ENCODE data around the gene CLCN6. TPM values are rescaled to one million over a fixed set of nuclear protein-coding genes. Genes with fewer than 3 reads are reported as not detected.

The CLCN6 gene
- total and polyA plus RNA-seq, 7 donors: 5.5 to 17.5 (median 8.3) TPM

- H3K4me1 ChIP-seq: no peaks in the 10 kb centered on the region
- intact Hi-C loops (cut with DNase I): no loop called here
- no peak for TF ChIP-seq CTCF (IDR thresholded peaks at IDR 0.05)
- H3K36me3 ChIP-seq (ENCODE audit: insufficient read depth in 1 of 2, low read depth in 1 of 2): no peaks in the 10 kb centered on the region
- DNase-seq: no peak
- H3K9me3 ChIP-seq: no peaks in the 10 kb centered on the region
- WGBS, 3 donors: 22 to 37% (median 33%) methylated on average over 7 of the region's 7 CpGs
- peaks cover 0 to 6% (median 2%) of the 10 kb centered on the region in 3 donors for H3K27me3 ChIP-seq (ENCODE audit: insufficient read depth in 3 of 3, low read length in 2 of 3)
- no peak overlapping the region for H3K27ac ChIP-seq
- H3K4me3 ChIP-seq: no peak overlapping the region
- peak in 1 of 4 donors; percentile 32 for ATAC-seq
These were observed 45.2 kb downstream of the CLCN6 start for GRCh38 chr1:11851180-11851579.

GRCh38 chr1:11854519-11854918 lies 48.5 kb downstream of the CLCN6 start:
- TF ChIP-seq CTCF (IDR thresholded peaks at IDR 0.05): no peak
- Histone ChIP-seq H3K36me3 (ENCODE audit: insufficient read depth in 1 of 2, low read depth in 1 of 2) (no peaks in the 10 kb centered on the region), H3K27me3 (ENCODE audit: insufficient read depth in 3 of 3, low read length in 2 of 3) (peaks cover 0 to 32% (median 4%) of the 10 kb centered on the region in 3 donors), H3K4me1 (no peaks in the 10 kb centered on the region), H3K9me3 (no peaks in the 10 kb centered on the region), H3K27ac (no peak overlapping the region), H3K4me3 (no peak overlapping the region)
- intact Hi-C loops (cut with DNase I): no loop called here
- 39 to 44% (median 43%) methylated on average over 8 of the region's 8 CpGs for WGBS, 3 donors
- no peak for ATAC-seq
- no peak for DNase-seq

- Histone ChIP-seq H3K36me3 (ENCODE audit: insufficient read depth in 1 of 2, low read depth in 1 of 2) (no peaks in the 10 kb centered on the region), H3K4me1 (no peaks in the 10 kb centered on the region), H3K9me3 (no peaks in the 10 kb centered on the region), H3K27me3 (ENCODE audit: insufficient read depth in 3 of 3, low read length in 2 of 3) (peaks cover 0 to 39% (median 6%) of the 10 kb centered on the region in 3 donors), H3K4me3 (no peak overlapping the region), H3K27ac (no peak overlapping the region)
- no peak for TF ChIP-seq CTCF (IDR thresholded peaks at IDR 0.05)
- no peak for DNase-seq
- intact Hi-C loops (cut with DNase I): no loop called here
- 74 to 80% (median 79%) methylated on average over 8 of the region's 8 CpGs for WGBS, 3 donors
- no peak for ATAC-seq
These were observed 49.4 kb downstream of the CLCN6 start for GRCh38 chr1:11855430-11855829.

GRCh38 chr1:11856698-11857097 lies 50.7 kb downstream of the CLCN6 start:
- ATAC-seq: no peak
- intact Hi-C loops (cut with DNase I): no loop called here
- H3K27ac ChIP-seq: no peak overlapping the region

More at GRCh38 chr1:11856698-11857097, 50.7 kb downstream of the CLCN6 start:
- no peaks in the 10 kb centered on the region for H3K4me1 ChIP-seq
- TF ChIP-seq CTCF (IDR thresholded peaks at IDR 0.05): no peak
- 47 to 58% (median 53%) methylated on average over 3 of the region's 3 CpGs for WGBS, 3 donors
- no peaks in the 10 kb centered on the region for H3K9me3 ChIP-seq
- H3K4me3 ChIP-seq: no peak overlapping the region
- DNase-seq: no peak
- H3K27me3 ChIP-seq (ENCODE audit: insufficient read depth in 3 of 3, low read length in 2 of 3): peaks cover 0 to 42% (median 9%) of the 10 kb centered on the region in 3 donors
- H3K36me3 ChIP-seq (ENCODE audit: insufficient read depth in 1 of 2, low read depth in 1 of 2): no peaks in the 10 kb centered on the region
